GM19397 (cell line): Measurements from ENCODE around the gene TRIM9.
"Not testable (repeated sequence)": the region's sequence is repeated elsewhere in the genome, so short reads cannot be mapped to it uniquely, and the experiment has no call there.

ENCODE experiments used
- ATAC-seq: cut with Tn5 transposase; IDR thresholded peaks from one replicate; pipeline ENCODE4 v1.9.1; 2021; ENCODE audit warnings: mild to moderate bottlenecking, moderate library complexity; ENCODE audit not compliant: unreplicated experiment

Gene TRIM9

GRCh38 chr14:50967790-50968189 is 127.1 kb downstream of the TRIM9 start:
- no peak for ATAC-seq

- ATAC-seq: no peak
Observed at GRCh38 chr14:50967103-50967502, 127.8 kb downstream of the TRIM9 start.

GRCh38 chr14:50964683-50965390 is 130.1 kb downstream of the TRIM9 start:
- ATAC-seq: no peak

GRCh38 chr14:50963919-50964318 is 131.0 kb downstream of the TRIM9 start:
- no peak for ATAC-seq

GRCh38 chr14:50961605-50962221 is 133.2 kb downstream of the TRIM9 start:
- no peak for ATAC-seq

GRCh38 chr14:50957296-50957695 is 137.6 kb downstream of the TRIM9 start:
- no peak for ATAC-seq

- ATAC-seq: not testable (repeated sequence)
Observed at GRCh38 chr14:50956421-50956820, 138.5 kb downstream of the TRIM9 start.

GRCh38 chr14:50955373-50956043 is 139.4 kb downstream of the TRIM9 start:
- no peak for ATAC-seq

GRCh38 chr14:50954811-50955372 is 140.0 kb downstream of the TRIM9 start:
- no peak for ATAC-seq

- no peak for ATAC-seq
Observed at GRCh38 chr14:50953502-50953901, 141.4 kb downstream of the TRIM9 start.

- no peak for ATAC-seq
Observed at GRCh38 chr14:50951032-50951431, 143.9 kb downstream of the TRIM9 start.

- no peak for ATAC-seq
Observed at GRCh38 chr14:50948205-50948604, 146.7 kb downstream of the TRIM9 start.

GRCh38 chr14:50947446-50947845 is 147.5 kb downstream of the TRIM9 start:
- no peak for ATAC-seq

- no peak for ATAC-seq
Observed at GRCh38 chr14:50946234-50946935, 148.5 kb downstream of the TRIM9 start.

GRCh38 chr14:50944647-50945413 is 150.1 kb downstream of the TRIM9 start:
- no peak for ATAC-seq

- ATAC-seq: peak; percentile 63
Observed at GRCh38 chr14:50943943-50944646, 150.8 kb downstream of the TRIM9 start, which contains the start of gene PYGL. Gene PYGL (minus strand): TSS chr14:50944483. CDS start chr14:50944403, 80 bp downstream.

- ATAC-seq: no peak
Observed at GRCh38 chr14:50943261-50943942, 151.5 kb downstream of the TRIM9 start.

GRCh38 chr14:50941638-50942037 is 153.3 kb downstream of the TRIM9 start:
- not testable (repeated sequence) for ATAC-seq

GRCh38 chr14:50941151-50941550 is 153.8 kb downstream of the TRIM9 start:
- ATAC-seq: no peak
